Activated T-cell treated with anti-CD3 and anti-CD28 coated beads, Interleukin-2, amount 50 U/mL, for 72 hours (primary cell): ENCODE data around the gene CASZ1. TPM values are rescaled to one million over a fixed set of nuclear protein-coding genes. Genes with fewer than 3 reads are reported as not detected.

Experiments
- ATAC-seq, 2 donors: fragments of 150-1000 bp; cut with Tn5 transposase; replicated peaks in 1 of 2; 2 replicates each; pipeline ENCODE4 v1.10.0; 2021; ENCODE audit warnings: moderate library complexity in 2 of 2, mild to moderate bottlenecking in 1 of 2
- DNase-seq, 2 donors: peaks; one replicate each; pipeline ENCODE4 v3.0.0; 2021 to 2022; ENCODE audit warnings: mixed read lengths in 1 of 2
- H3K27ac Mint-ChIP-seq: one replicate; pipeline ENCODE4 v1.8.0; 2022; ENCODE audit warnings: mild to moderate bottlenecking, moderate library complexity, mixed read lengths
- H3K27me3 Mint-ChIP-seq: one replicate; pipeline ENCODE4 v1.8.0; 2022; ENCODE audit warnings: low read depth, mixed read lengths
- H3K36me3 Mint-ChIP-seq, 2 donors: one replicate each; pipeline ENCODE4 v1.8.0; 2022; ENCODE audit warnings: mixed read lengths in 2 of 2, mild to moderate bottlenecking in 1 of 2; ENCODE audit not compliant: insufficient read depth in 2 of 2
- H3K4me1 Mint-ChIP-seq: one replicate; pipeline ENCODE4 v1.8.0; 2022; ENCODE audit warnings: low read depth, mixed read lengths
- H3K4me3 Mint-ChIP-seq, 2 donors: one replicate each; pipeline ENCODE4 v1.8.0; 2022; ENCODE audit warnings: mild to moderate bottlenecking in 2 of 2, mixed read lengths in 2 of 2, moderate library complexity in 2 of 2
- H3K9me3 Mint-ChIP-seq, 2 donors: one replicate each; pipeline ENCODE4 v1.8.0; 2022; ENCODE audit warnings: mixed read lengths in 2 of 2
- total RNA-seq, 2 donors: library from RNA; stranded (reverse); gene quantifications; one replicate each; pipeline ENCODE4 v1.2.3, GENCODE V29; 2022

Gene CASZ1
- total RNA-seq, 2 donors from 2014 or later: 14.7 to 15.5 TPM

- no peaks in the 10 kb centered on the region for H3K4me1 Mint-ChIP-seq
- no peak overlapping the region for H3K27ac Mint-ChIP-seq
- H3K9me3 Mint-ChIP-seq: no peaks in the 10 kb centered on the region
- DNase-seq (no peak), ATAC-seq (no peak)
- H3K27me3 Mint-ChIP-seq: no peaks in the 10 kb centered on the region
- H3K36me3 Mint-ChIP-seq: no peaks in the 10 kb centered on the region
- H3K4me3 Mint-ChIP-seq: no peak overlapping the region
Observed at GRCh38 chr1:10724948-10725847, 71.2 kb downstream of the CASZ1 start.

GRCh38 chr1:10724511-10724910 is 71.9 kb downstream of the CASZ1 start:
- Mint-ChIP-seq H3K27me3 (no peaks in the 10 kb centered on the region), H3K27ac (no peak overlapping the region), H3K4me1 (no peaks in the 10 kb centered on the region), H3K4me3 (no peak overlapping the region), H3K36me3 (no peaks in the 10 kb centered on the region), H3K9me3 (no peaks in the 10 kb centered on the region)
- DNase-seq (no peak), ATAC-seq (no peak)

- Mint-ChIP-seq H3K27ac (no peak overlapping the region), H3K4me3 (no peak overlapping the region), H3K36me3 (no peaks in the 10 kb centered on the region), H3K27me3 (no peaks in the 10 kb centered on the region), H3K9me3 (no peaks in the 10 kb centered on the region), H3K4me1 (no peaks in the 10 kb centered on the region)
- ATAC-seq (no peak), DNase-seq (no peak)
Observed at GRCh38 chr1:10724052-10724494, 72.4 kb downstream of the CASZ1 start.

GRCh38 chr1:10723317-10723716 is 73.1 kb downstream of the CASZ1 start:
- no peak for ATAC-seq
- Mint-ChIP-seq H3K9me3 (no peaks in the 10 kb centered on the region), H3K4me1 (no peaks in the 10 kb centered on the region), H3K36me3 (no peaks in the 10 kb centered on the region), H3K4me3 (no peak overlapping the region), H3K27me3 (no peaks in the 10 kb centered on the region), H3K27ac (no peak overlapping the region)
- DNase-seq: no peak

- Mint-ChIP-seq H3K27ac (no peak overlapping the region), H3K27me3 (no peaks in the 10 kb centered on the region), H3K9me3 (no peaks in the 10 kb centered on the region), H3K4me3 (no peak overlapping the region), H3K36me3 (no peaks in the 10 kb centered on the region), H3K4me1 (no peaks in the 10 kb centered on the region)
- DNase-seq: no peak
- no peak for ATAC-seq
Observed at GRCh38 chr1:10722803-10723202, 73.6 kb downstream of the CASZ1 start.

GRCh38 chr1:10721381-10722321 is 74.8 kb downstream of the CASZ1 start:
- DNase-seq (no peak), ATAC-seq (no peak)
- no peaks in the 10 kb centered on the region for H3K4me1 Mint-ChIP-seq
- H3K4me3 Mint-ChIP-seq: no peak overlapping the region
- no peaks in the 10 kb centered on the region for H3K36me3 Mint-ChIP-seq
- H3K27ac Mint-ChIP-seq: no peak overlapping the region
- no peaks in the 10 kb centered on the region for H3K9me3 Mint-ChIP-seq
- peaks cover 7% of the 10 kb centered on the region for H3K27me3 Mint-ChIP-seq

GRCh38 chr1:10720635-10721034 is 75.8 kb downstream of the CASZ1 start:
- Mint-ChIP-seq H3K4me1 (no peaks in the 10 kb centered on the region), H3K36me3 (no peaks in the 10 kb centered on the region), H3K27ac (no peak overlapping the region), H3K4me3 (no peak overlapping the region), H3K9me3 (no peaks in the 10 kb centered on the region), H3K27me3 (peaks cover 14% of the 10 kb centered on the region)
- no peak for ATAC-seq
- no peak for DNase-seq

- Mint-ChIP-seq H3K27me3 (peaks cover 14% of the 10 kb centered on the region), H3K36me3 (no peaks in the 10 kb centered on the region), H3K4me1 (no peaks in the 10 kb centered on the region), H3K9me3 (no peaks in the 10 kb centered on the region), H3K27ac (no peak overlapping the region), H3K4me3 (no peak overlapping the region)
- DNase-seq (no peak), ATAC-seq (no peak)
Observed at GRCh38 chr1:10718083-10718415, 78.4 kb downstream of the CASZ1 start.

GRCh38 chr1:10717296-10718082 is 79.0 kb downstream of the CASZ1 start:
- no peak for DNase-seq
- H3K9me3 Mint-ChIP-seq: no peaks in the 10 kb centered on the region
- no peak overlapping the region for H3K27ac Mint-ChIP-seq
- peaks cover 14% of the 10 kb centered on the region for H3K27me3 Mint-ChIP-seq
- no peaks in the 10 kb centered on the region for H3K4me1 Mint-ChIP-seq
- ATAC-seq: no peak
- H3K4me3 Mint-ChIP-seq: no peak overlapping the region
- no peaks in the 10 kb centered on the region for H3K36me3 Mint-ChIP-seq

- H3K4me1 Mint-ChIP-seq: no peaks in the 10 kb centered on the region
- ATAC-seq: no peak
Observed at GRCh38 chr1:10716840-10717239, 79.6 kb downstream of the CASZ1 start.

GRCh38 chr1:10714337-10715114 is 81.9 kb downstream of the CASZ1 start:
- no peak for ATAC-seq
- Mint-ChIP-seq H3K27me3 (peaks cover 14% of the 10 kb centered on the region), H3K4me3 (no peak overlapping the region), H3K9me3 (no peaks in the 10 kb centered on the region), H3K27ac (no peak overlapping the region), H3K4me1 (no peaks in the 10 kb centered on the region), H3K36me3 (no peaks in the 10 kb centered on the region)
- DNase-seq: no peak

More at GRCh38 chr1:10716840-10717239, 79.6 kb downstream of the CASZ1 start:
- Mint-ChIP-seq H3K27me3 (peaks cover 14% of the 10 kb centered on the region), H3K36me3 (no peaks in the 10 kb centered on the region), H3K9me3 (no peaks in the 10 kb centered on the region), H3K27ac (no peak overlapping the region), H3K4me3 (no peak overlapping the region)
- DNase-seq: no peak

GRCh38 chr1:10713614-10714013 is 82.8 kb downstream of the CASZ1 start:
- Mint-ChIP-seq H3K4me3 (no peak overlapping the region), H3K4me1 (no peaks in the 10 kb centered on the region), H3K9me3 (no peaks in the 10 kb centered on the region), H3K36me3 (no peaks in the 10 kb centered on the region), H3K27me3 (peaks cover 14% of the 10 kb centered on the region), H3K27ac (no peak overlapping the region)
- no peak for DNase-seq
- no peak for ATAC-seq
